GM23338 (cell line): ENCODE measurements around the gene PAIP2. TPM values are rescaled to one million over a fixed set of nuclear protein-coding genes. Genes with fewer than 3 reads are reported as not detected.

ENCODE experiments used
- ATAC-seq: fragments of 200-7000 bp; cut with Tn5 transposase; 3 replicates; pipeline ENCODE4 v1.9.1; 2020
- DNase-seq: peaks from one replicate; pipeline ENCODE4 v3.0.0-alpha.2; 2015; ENCODE audit warnings: low spot score
- H2AFZ ChIP-seq: fragments of 200-600 bp; sonication (generic); 2 replicates; pipeline ENCODE4 v1.8.0; 2016; ENCODE audit warnings: antibody characterized with exemption, mild to moderate bottlenecking, moderate library complexity
- H3F3A ChIP-seq: fragments of 200-600 bp; sonication (generic); replicated peaks from 2 replicates; pipeline ENCODE4 v1.8.0; 2017; ENCODE audit warnings: antibody characterized with exemption, mixed run types, low read depth
- H3K27ac ChIP-seq: fragments of 200-600 bp; sonication (generic); 2 replicates; pipeline ENCODE4 v1.6.1; 2016; ENCODE audit warnings: low read depth
- H3K27me3 ChIP-seq: fragments of 200-600 bp; sonication (generic); 2 replicates; pipeline ENCODE4 v1.8.0; 2016; ENCODE audit warnings: mild to moderate bottlenecking, mixed run types, moderate library complexity; ENCODE audit not compliant: insufficient read depth
- H3K36me3 ChIP-seq: fragments of 200-600 bp; sonication (generic); 2 replicates; pipeline ENCODE4 v1.8.0; 2016; ENCODE audit warnings: mild to moderate bottlenecking; ENCODE audit not compliant: insufficient read depth
- H3K4me1 ChIP-seq: fragments of 200-600 bp; sonication (generic); 2 replicates; pipeline ENCODE4 v1.8.0; 2016; ENCODE audit warnings: mild to moderate bottlenecking, moderate library complexity; ENCODE audit not compliant: insufficient read depth
- H3K4me2 ChIP-seq: fragments of 200-600 bp; sonication (generic); 2 replicates; pipeline ENCODE4 v1.7.1; 2017; ENCODE audit warnings: mixed run types
- H3K4me3 ChIP-seq: fragments of 200-600 bp; sonication (generic); 2 replicates; pipeline ENCODE4 v1.6.1; 2016; ENCODE audit warnings: mixed run types
- H3K79me2 ChIP-seq: fragments of 200-600 bp; sonication (generic); replicated peaks from 2 replicates; pipeline ENCODE4 v1.8.0; 2017; ENCODE audit warnings: mild to moderate bottlenecking; ENCODE audit not compliant: insufficient read depth
- H3K9me2 ChIP-seq: fragments of 200-600 bp; sonication (generic); 2 replicates; pipeline ENCODE4 v1.8.0; 2017; ENCODE audit not compliant: insufficient read depth
- H4K20me1 ChIP-seq: fragments of 200-600 bp; sonication (generic); replicated peaks from 2 replicates; pipeline ENCODE4 v1.8.0; 2017; ENCODE audit warnings: mild to moderate bottlenecking; ENCODE audit not compliant: insufficient read depth
- H3K27ac Mint-ChIP-seq: 2 replicates; pipeline ENCODE4 v1.8.0; 2020; ENCODE audit warnings: inconsistent platforms, mild to moderate bottlenecking, moderate library complexity, mixed read lengths
- H3K27me3 Mint-ChIP-seq: 3 replicates; pipeline ENCODE4 v1.8.0; 2022; ENCODE audit warnings: low read depth, mild to moderate bottlenecking, moderate library complexity, mixed read lengths, inconsistent platforms; ENCODE audit not compliant: insufficient read depth, poor library complexity
- H3K36me3 Mint-ChIP-seq: 3 replicates; pipeline ENCODE4 v1.8.0; 2021; ENCODE audit warnings: low read depth, mild to moderate bottlenecking, inconsistent platforms, moderate library complexity, mixed read lengths
- H3K4me1 Mint-ChIP-seq: 3 replicates; pipeline ENCODE4 v1.8.0; 2020; ENCODE audit warnings: mild to moderate bottlenecking, inconsistent platforms, mixed read lengths
- H3K4me3 Mint-ChIP-seq: 3 replicates; pipeline ENCODE4 v1.8.0; 2021; ENCODE audit warnings: moderate library complexity, mild to moderate bottlenecking, inconsistent platforms, mixed read lengths
- H3K9me3 Mint-ChIP-seq: 3 replicates; pipeline ENCODE4 v1.8.0; 2020; ENCODE audit warnings: moderate library complexity, mild to moderate bottlenecking, inconsistent platforms, mixed read lengths
- CREB1 ChIP-seq: fragments of 250-450 bp; sonication (Bioruptor Pico); IDR thresholded peaks from 2 replicates; pipeline ENCODE4 v1.5.0; 2020; ENCODE audit warnings: low read depth, mild to moderate bottlenecking, moderate library complexity
- ETS1 ChIP-seq: IDR thresholded peaks from 2 replicates; pipeline ENCODE4 v1.6.1; 2016; ENCODE audit warnings: antibody characterized with exemption
- EZH2 ChIP-seq: fragments of 200-600 bp; sonication (generic); IDR thresholded peaks from one replicate; pipeline ENCODE4 v1.8.0; 2017; ENCODE audit warnings: antibody characterized with exemption, mild to moderate bottlenecking, low read depth; ENCODE audit not compliant: unreplicated experiment
- EZH2phosphoT487 ChIP-seq: fragments of 200-600 bp; sonication (generic); IDR thresholded peaks from one replicate; pipeline ENCODE4 v1.8.1; 2018; ENCODE audit warnings: antibody characterized with exemption; ENCODE audit not compliant: unreplicated experiment
- JUNB ChIP-seq: IDR thresholded peaks from one replicate; pipeline ENCODE4 v1.6.1; 2016; ENCODE audit warnings: antibody characterized with exemption; ENCODE audit not compliant: unreplicated experiment
- NANOG ChIP-seq: IDR thresholded peaks from 2 replicates; pipeline ENCODE4 v1.6.1; 2016; ENCODE audit warnings: antibody characterized with exemption, borderline replicate concordance
- POLR2AphosphoS5 ChIP-seq: IDR thresholded peaks from 2 replicates; pipeline ENCODE4 v1.6.1; 2016; ENCODE audit warnings: antibody characterized with exemption, low read depth
- REST ChIP-seq: IDR thresholded peaks from one replicate; pipeline ENCODE4 v1.6.1; 2018; ENCODE audit warnings: antibody characterized with exemption; ENCODE audit not compliant: unreplicated experiment
- STAT1 ChIP-seq: IDR thresholded peaks from one replicate; pipeline ENCODE4 v1.6.1; 2016; ENCODE audit warnings: antibody characterized with exemption; ENCODE audit not compliant: unreplicated experiment
- ZNF114 ChIP-seq: fragments of 250-450 bp; sonication (Bioruptor Pico); IDR thresholded peaks from 2 replicates; pipeline ENCODE4 v1.5.0; 2020; ENCODE audit warnings: mild to moderate bottlenecking, moderate library complexity
- ZNF331 ChIP-seq: fragments of 250-450 bp; sonication (Bioruptor Pico); IDR thresholded peaks from 2 replicates; pipeline ENCODE4 v1.5.0; 2020; ENCODE audit warnings: low read depth, mild to moderate bottlenecking, moderate library complexity
- polyA plus RNA-seq: library from polyadenylated mRNA; unstranded; fragments of >200 nt; fragmentation: Nextera tagmentation; extraction: Ambion mirVana; gene quantifications from 2 replicates; pipeline ENCODE4 v1.2.1, GENCODE V29; 2016
- small RNA-seq: library from RNA; depleted of rRNA; stranded (forward); fragments of <200 nt; gene quantifications from one replicate; pipeline ENCODE3, GENCODE V24; 2014; ENCODE audit warnings: low replicate concordance
- total RNA-seq: library from RNA; depleted of rRNA; stranded (reverse); fragments of >200 nt; shearing (Covaris generic); gene quantifications from 2 replicates; pipeline ENCODE4 v1.2.3, GENCODE V29; 2014; rRNA removed
- TF ChIP-seq, protein P1 (sequence below), 2 experiments: fragments of 200-600 bp in 1 of 2; sonication (generic) in 1 of 2; conservative IDR thresholded peaks; 2 replicates each; pipeline versions ENCODE4 v1.5.1 to v1.6.1; 2016 to 2017; ENCODE audit warnings: antibody characterized with exemption in 2 of 2, low read depth in 2 of 2, mild to moderate bottlenecking in 2 of 2, moderate library complexity in 1 of 2

The PAIP2 gene
- total and polyA plus RNA-seq, 2 experiments from 2014 or later, result 132 to 277 TPM

DNA sequence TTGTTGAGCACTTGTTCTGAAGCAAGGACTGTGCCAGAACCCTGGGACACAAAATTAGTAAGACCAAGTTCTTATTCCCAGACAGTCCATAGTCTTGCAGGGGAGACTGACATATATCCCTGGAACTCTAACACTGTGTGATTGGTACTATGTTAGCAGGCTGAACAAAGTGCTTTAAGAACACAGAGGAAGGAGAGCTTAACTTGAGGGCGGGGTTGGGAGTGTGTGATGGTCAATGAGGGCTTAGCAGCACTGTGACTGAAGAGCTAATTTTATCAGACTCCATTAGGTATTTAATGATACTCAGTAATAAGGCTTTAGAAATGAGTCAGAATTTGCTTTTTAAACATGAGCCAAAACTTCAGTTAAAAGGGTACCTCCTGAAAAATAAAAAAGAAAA, 77.1 kb downstream of the PAIP2 start:
- no peak for ATAC-seq

More for the DNA sequence above, 77.1 kb downstream of the PAIP2 start:
- Histone ChIP-seq H3K79me2 (no peaks in the 10 kb centered on the region), H3K4me2 (no peak overlapping the region), H2AFZ (no peak overlapping the region), H3K4me1 (no peaks in the 10 kb centered on the region), H3K4me3 (no peak overlapping the region), H3F3A (peaks cover 3% of the 10 kb centered on the region; the same call in 1 of the 2 replicates), H3K36me3 (peaks cover 4% of the 10 kb centered on the region; the same call in 1 of the 2 replicates), H3K27ac (no peak overlapping the region), H3K27me3 (no peaks in the 10 kb centered on the region), H4K20me1 (no peaks in the 10 kb centered on the region), H3K9me2 (no peaks in the 10 kb centered on the region)
- Mint-ChIP-seq H3K36me3 (peaks cover 25% of the 10 kb centered on the region; the same call in 2 of the 3 replicates), H3K27me3 (peaks cover 2% of the 10 kb centered on the region), H3K9me3 (no peaks in the 10 kb centered on the region), H3K4me1 (peaks cover 15% of the 10 kb centered on the region), H3K27ac (no peak overlapping the region), H3K4me3 (no peak overlapping the region)
- TF ChIP-seq POLR2AphosphoS5, result no peak
- no peak for TF ChIP-seq ZNF331 (CRISPR knock-in tag)
- no peak for TF ChIP-seq ETS1
- TF ChIP-seq EZH2, result no peak
- no peak for TF ChIP-seq REST
- TF ChIP-seq CREB1, result no peak
- TF ChIP-seq NANOG, result no peak
- TF ChIP-seq EZH2phosphoT487, result no peak
- no peak for TF ChIP-seq STAT1
- TF ChIP-seq JUNB, result no peak
- no peak for TF ChIP-seq ZNF114 (CRISPR knock-in tag)
- TF ChIP-seq, protein P1, sequence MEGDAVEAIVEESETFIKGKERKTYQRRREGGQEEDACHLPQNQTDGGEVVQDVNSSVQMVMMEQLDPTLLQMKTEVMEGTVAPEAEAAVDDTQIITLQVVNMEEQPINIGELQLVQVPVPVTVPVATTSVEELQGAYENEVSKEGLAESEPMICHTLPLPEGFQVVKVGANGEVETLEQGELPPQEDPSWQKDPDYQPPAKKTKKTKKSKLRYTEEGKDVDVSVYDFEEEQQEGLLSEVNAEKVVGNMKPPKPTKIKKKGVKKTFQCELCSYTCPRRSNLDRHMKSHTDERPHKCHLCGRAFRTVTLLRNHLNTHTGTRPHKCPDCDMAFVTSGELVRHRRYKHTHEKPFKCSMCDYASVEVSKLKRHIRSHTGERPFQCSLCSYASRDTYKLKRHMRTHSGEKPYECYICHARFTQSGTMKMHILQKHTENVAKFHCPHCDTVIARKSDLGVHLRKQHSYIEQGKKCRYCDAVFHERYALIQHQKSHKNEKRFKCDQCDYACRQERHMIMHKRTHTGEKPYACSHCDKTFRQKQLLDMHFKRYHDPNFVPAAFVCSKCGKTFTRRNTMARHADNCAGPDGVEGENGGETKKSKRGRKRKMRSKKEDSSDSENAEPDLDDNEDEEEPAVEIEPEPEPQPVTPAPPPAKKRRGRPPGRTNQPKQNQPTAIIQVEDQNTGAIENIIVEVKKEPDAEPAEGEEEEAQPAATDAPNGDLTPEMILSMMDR (conservative IDR thresholded peaks at IDR 0.05; ENCODE audit: low read depth in 2 of 2), result no peak
- no peak for DNase-seq

Small RNA genes within 50 kb of the gene (small RNA-seq; reads per million reads assigned to genes)
- not detected for gene RNA5SP195

Other genes starting within 250 kb of the PAIP2 start
- 5.9 and 11.5 TPM in 2 replicates for gene SIL1, start 143.5 kb upstream of the PAIP2 start, total RNA-seq
- gene SIL1, start 143.5 kb upstream of the PAIP2 start, polyA plus RNA-seq, result 5.5 and 6.7 TPM in 2 replicates
- 506 and 546 TPM in 2 replicates for gene MATR3, start 48.1 kb upstream of the PAIP2 start, total RNA-seq
- 226 and 278 TPM in 2 replicates for gene MATR3, start 48.1 kb upstream of the PAIP2 start, polyA plus RNA-seq
- gene SLC23A1, start 41.4 kb downstream of the PAIP2 start, total RNA-seq, result not detected in 2 replicates
- gene SLC23A1, start 41.4 kb downstream of the PAIP2 start, polyA plus RNA-seq, result 0.16 and 0.29 TPM in 2 replicates
- gene MZB1, start 48.1 kb downstream of the PAIP2 start, total RNA-seq, result 1.6 TPM in 1 of 2 replicates, not detected in the other
- 0.52 and 0.71 TPM in 2 replicates for gene MZB1, start 48.1 kb downstream of the PAIP2 start, polyA plus RNA-seq
- 2.7 and 3.1 TPM in 2 replicates for gene PROB1, start 53.2 kb downstream of the PAIP2 start, total RNA-seq
- gene PROB1, start 53.2 kb downstream of the PAIP2 start, polyA plus RNA-seq, result 0.54 and 0.73 TPM in 2 replicates
- 7.1 and 16.0 TPM in 2 replicates for gene SPATA24, start 62.2 kb downstream of the PAIP2 start, total RNA-seq
- 20.6 and 22.4 TPM in 2 replicates for gene SPATA24, start 62.2 kb downstream of the PAIP2 start, polyA plus RNA-seq
- gene DNAJC18, start 97.7 kb downstream of the PAIP2 start, total RNA-seq, result 14.2 and 18.9 TPM in 2 replicates
- 13.4 and 15.1 TPM in 2 replicates for gene DNAJC18, start 97.7 kb downstream of the PAIP2 start, polyA plus RNA-seq
- 1.2 and 2.2 TPM in 2 replicates for gene ECSCR, start 120.9 kb downstream of the PAIP2 start, total RNA-seq
- 2.5 and 2.6 TPM in 2 replicates for gene ECSCR, start 120.9 kb downstream of the PAIP2 start, polyA plus RNA-seq
- gene SMIM33, start 129.2 kb downstream of the PAIP2 start, total RNA-seq, result not detected in 2 replicates
- not detected in 2 replicates for gene SMIM33, start 129.2 kb downstream of the PAIP2 start, polyA plus RNA-seq
- 0.39 TPM in 1 of 2 replicates, not detected in the other for gene STING1, start 140.9 kb downstream of the PAIP2 start, total RNA-seq
- 0.30 and 0.66 TPM in 2 replicates for gene STING1, start 140.9 kb downstream of the PAIP2 start, polyA plus RNA-seq
- gene UBE2D2, start 219.5 kb downstream of the PAIP2 start, total RNA-seq, result 101 and 120 TPM in 2 replicates
- gene UBE2D2, start 219.5 kb downstream of the PAIP2 start, polyA plus RNA-seq, result 166 and 172 TPM in 2 replicates